OCI-LY3 (cell line): ENCODE measurements around the gene ECT2.
"Not testable (repeated sequence)": the region's sequence is repeated elsewhere in the genome, so short reads cannot be mapped to it uniquely, and the experiment has no call there.

ENCODE experiments used
- H2AFZ ChIP-seq: fragments of 200-600, 300-600 bp; shearing (Covaris generic); 2 replicates; pipeline ENCODE4 v1.6.0; 2014; ENCODE audit warnings: antibody characterized with exemption, low read depth, low read length
- H3K27ac ChIP-seq: fragments of 200-600, 300-600 bp; sonication (generic); 2 replicates; pipeline ENCODE4 v1.5.1; 2014; ENCODE audit warnings: mild to moderate bottlenecking, low read length, moderate library complexity, mixed read lengths
- H3K27me3 ChIP-seq: fragments of 200-600, 300-600 bp; sonication (generic); 2 replicates; pipeline ENCODE4 v1.6.1; 2014; ENCODE audit warnings: low read depth, low read length, mixed read lengths
- H3K36me3 ChIP-seq: fragments of 200-600, 300-600 bp; sonication (generic); replicated peaks from 2 replicates; pipeline ENCODE3; 2014; ENCODE audit warnings: low read depth, low read length, mixed read lengths
- H3K4me1 ChIP-seq: fragments of 300-600, 200-600 bp; sonication (generic); 2 replicates; pipeline ENCODE4 v1.6.1; 2014; ENCODE audit warnings: low read length, mixed read lengths
- H3K4me2 ChIP-seq: fragments of 200-600, 300-600 bp; sonication (generic); 2 replicates; pipeline ENCODE4 v1.6.1; 2014; ENCODE audit warnings: low read length, mixed read lengths
- H3K4me3 ChIP-seq: fragments of 300-600, 200-600 bp; sonication (generic); 2 replicates; pipeline ENCODE4 v1.5.1; 2014; ENCODE audit warnings: antibody characterized with exemption, mild to moderate bottlenecking, low read length, moderate library complexity
- H3K79me2 ChIP-seq: fragments of 300-600, 200-600 bp; shearing (Covaris generic); 2 replicates; pipeline ENCODE4 v1.6.1; 2014; ENCODE audit warnings: mild to moderate bottlenecking, low read length, mixed read lengths
- H3K9ac ChIP-seq: fragments of 300-600, 200-600 bp; shearing (Covaris generic); 2 replicates; pipeline ENCODE4 v1.6.0; 2014; ENCODE audit warnings: mild to moderate bottlenecking, low read length, moderate library complexity
- H3K9me3 ChIP-seq: fragments of 200-600, 300-600 bp; shearing (Covaris generic); 2 replicates; pipeline ENCODE4 v1.6.1; 2014; ENCODE audit warnings: low read length, mixed read lengths; ENCODE audit not compliant: insufficient read depth
- H4K20me1 ChIP-seq: fragments of 200-600, 300-600 bp; sonication (generic); 2 replicates; pipeline ENCODE4 v1.6.1; 2016; ENCODE audit warnings: low read length, mixed read lengths; ENCODE audit not compliant: insufficient read depth
- EZH2phosphoT487 ChIP-seq: fragments of 200-600 bp; shearing (Covaris generic); IDR thresholded peaks from 2 replicates; pipeline ENCODE4 v1.6.1; 2018; ENCODE audit warnings: antibody characterized with exemption, mixed run types, low read depth
- TF ChIP-seq, protein P1 (sequence below): fragments of 200-600, 300-600 bp; sonication (generic); IDR thresholded peaks from 2 replicates; pipeline ENCODE4 v1.5.1; 2014; ENCODE audit warnings: antibody characterized with exemption, low read length, low read depth

ECT2 gene

DNA sequence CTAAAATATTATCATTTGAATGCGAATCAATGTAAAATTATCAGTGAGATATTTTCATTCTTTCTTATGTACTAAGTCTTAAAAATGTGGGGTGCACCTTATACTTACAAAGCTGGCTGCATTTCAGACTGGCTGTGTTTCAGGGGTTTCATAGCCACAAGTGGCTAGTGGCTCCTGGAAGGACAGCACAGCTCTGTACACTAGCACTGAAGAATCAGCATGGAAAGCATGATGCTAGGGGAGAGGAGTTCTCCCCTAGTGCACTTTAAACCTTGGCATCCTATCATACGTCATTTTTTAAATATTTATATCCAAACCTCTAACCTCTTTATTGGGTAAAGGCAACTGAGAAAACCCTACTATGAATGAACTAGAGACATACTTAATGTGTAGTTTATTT is 66.4 kb downstream of the ECT2 start:
- H3K27ac ChIP-seq: no peak overlapping the region
- no peak overlapping the region for H3K4me3 ChIP-seq
- no peak overlapping the region for H3K9ac ChIP-seq
- no peaks in the 10 kb centered on the region for H3K4me1 ChIP-seq
- H3K9me3 ChIP-seq: no peaks in the 10 kb centered on the region
- H3K4me2 ChIP-seq: no peak overlapping the region
- H2AFZ ChIP-seq: no peak overlapping the region
- H3K27me3 ChIP-seq: no peaks in the 10 kb centered on the region
- H3K79me2 ChIP-seq: no peaks in the 10 kb centered on the region
- peaks cover 21% of the 10 kb centered on the region for H3K36me3 ChIP-seq
- H4K20me1 ChIP-seq: no peaks in the 10 kb centered on the region
- TF ChIP-seq EZH2phosphoT487: no peak
- TF ChIP-seq, protein P1, sequence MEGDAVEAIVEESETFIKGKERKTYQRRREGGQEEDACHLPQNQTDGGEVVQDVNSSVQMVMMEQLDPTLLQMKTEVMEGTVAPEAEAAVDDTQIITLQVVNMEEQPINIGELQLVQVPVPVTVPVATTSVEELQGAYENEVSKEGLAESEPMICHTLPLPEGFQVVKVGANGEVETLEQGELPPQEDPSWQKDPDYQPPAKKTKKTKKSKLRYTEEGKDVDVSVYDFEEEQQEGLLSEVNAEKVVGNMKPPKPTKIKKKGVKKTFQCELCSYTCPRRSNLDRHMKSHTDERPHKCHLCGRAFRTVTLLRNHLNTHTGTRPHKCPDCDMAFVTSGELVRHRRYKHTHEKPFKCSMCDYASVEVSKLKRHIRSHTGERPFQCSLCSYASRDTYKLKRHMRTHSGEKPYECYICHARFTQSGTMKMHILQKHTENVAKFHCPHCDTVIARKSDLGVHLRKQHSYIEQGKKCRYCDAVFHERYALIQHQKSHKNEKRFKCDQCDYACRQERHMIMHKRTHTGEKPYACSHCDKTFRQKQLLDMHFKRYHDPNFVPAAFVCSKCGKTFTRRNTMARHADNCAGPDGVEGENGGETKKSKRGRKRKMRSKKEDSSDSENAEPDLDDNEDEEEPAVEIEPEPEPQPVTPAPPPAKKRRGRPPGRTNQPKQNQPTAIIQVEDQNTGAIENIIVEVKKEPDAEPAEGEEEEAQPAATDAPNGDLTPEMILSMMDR: no peak

DNA sequence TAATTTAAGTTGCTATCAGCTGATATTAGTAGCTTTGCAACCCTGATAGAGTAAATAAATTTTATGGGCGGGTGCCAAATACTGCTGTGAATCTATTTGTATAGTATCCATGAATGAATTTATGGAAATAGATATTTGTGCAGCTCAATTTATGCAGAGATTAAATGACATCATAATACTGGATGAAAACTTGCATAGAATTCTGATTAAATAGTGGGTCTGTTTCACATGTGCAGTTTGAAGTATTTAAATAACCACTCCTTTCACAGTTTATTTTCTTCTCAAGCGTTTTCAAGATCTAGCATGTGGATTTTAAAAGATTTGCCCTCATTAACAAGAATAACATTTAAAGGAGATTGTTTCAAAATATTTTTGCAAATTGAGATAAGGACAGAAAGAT is 70.0 kb downstream of the ECT2 start:
- H3K9ac ChIP-seq: no peak overlapping the region
- H3K27ac ChIP-seq: no peak overlapping the region
- H3K27me3 ChIP-seq: no peaks in the 10 kb centered on the region
- no peaks in the 10 kb centered on the region for H3K4me1 ChIP-seq
- no peak overlapping the region for H2AFZ ChIP-seq
- H3K4me2 ChIP-seq: no peak overlapping the region
- no peak overlapping the region for H3K4me3 ChIP-seq
- no peak for TF ChIP-seq EZH2phosphoT487
- TF ChIP-seq, protein P1: no peak
- H3K36me3 ChIP-seq: peaks cover 30% of the 10 kb centered on the region
- no peaks in the 10 kb centered on the region for H3K9me3 ChIP-seq
- H3K79me2 ChIP-seq: no peaks in the 10 kb centered on the region
- H4K20me1 ChIP-seq: no peaks in the 10 kb centered on the region

DNA sequence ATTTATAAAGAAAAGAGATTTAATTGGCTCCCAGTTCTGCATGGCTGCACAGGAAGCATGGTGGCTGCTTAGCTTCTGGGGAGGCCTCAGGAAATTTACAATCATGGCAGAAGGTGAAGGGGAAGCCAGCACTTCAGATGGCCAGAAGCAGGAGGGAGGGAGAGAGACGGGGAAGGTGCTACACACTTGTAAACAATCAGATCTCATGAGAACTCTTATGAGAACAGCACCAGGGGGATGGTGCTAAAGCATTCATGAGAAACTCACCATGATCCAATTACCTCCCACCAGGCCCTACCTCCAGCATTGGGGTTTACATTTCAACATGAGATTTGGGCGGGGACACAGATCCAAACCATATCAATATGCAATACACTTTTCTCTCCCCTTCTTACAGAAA is 73.7 kb downstream of the ECT2 start:
- no peaks in the 10 kb centered on the region for H4K20me1 ChIP-seq
- no peaks in the 10 kb centered on the region for H3K27me3 ChIP-seq
- peaks cover 22% of the 10 kb centered on the region for H3K36me3 ChIP-seq
- no peak overlapping the region for H2AFZ ChIP-seq
- H3K9me3 ChIP-seq: no peaks in the 10 kb centered on the region
- no peaks in the 10 kb centered on the region for H3K79me2 ChIP-seq
- TF ChIP-seq, protein P1: no peak
- TF ChIP-seq EZH2phosphoT487: no peak
- no peak overlapping the region for H3K4me2 ChIP-seq
- H3K27ac ChIP-seq: no peak overlapping the region
- H3K4me3 ChIP-seq: no peak overlapping the region
- H3K9ac ChIP-seq: no peak overlapping the region
- H3K4me1 ChIP-seq: no peaks in the 10 kb centered on the region

DNA sequence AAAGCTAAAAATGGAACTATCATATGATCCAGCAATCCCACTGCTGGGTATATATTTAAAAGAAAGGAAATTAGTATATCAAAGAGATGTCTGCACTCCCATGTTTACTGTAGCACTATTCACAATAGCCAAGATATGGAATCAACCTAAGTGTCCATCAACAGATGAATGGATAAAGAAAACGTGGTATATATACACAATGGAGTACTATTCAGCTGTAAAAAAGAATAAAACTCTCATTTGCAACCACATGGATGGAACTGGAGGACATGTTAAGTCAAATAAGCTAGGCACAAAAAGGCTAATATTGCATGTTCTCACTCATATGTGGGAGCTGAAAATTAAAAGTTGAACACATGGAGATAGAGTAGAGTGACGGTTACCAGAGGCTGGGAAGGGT is 76.7 kb downstream of the ECT2 start:
- H3K4me2 ChIP-seq, H3K9me3 ChIP-seq, H3K79me2 ChIP-seq: not testable (repeated sequence)

DNA sequence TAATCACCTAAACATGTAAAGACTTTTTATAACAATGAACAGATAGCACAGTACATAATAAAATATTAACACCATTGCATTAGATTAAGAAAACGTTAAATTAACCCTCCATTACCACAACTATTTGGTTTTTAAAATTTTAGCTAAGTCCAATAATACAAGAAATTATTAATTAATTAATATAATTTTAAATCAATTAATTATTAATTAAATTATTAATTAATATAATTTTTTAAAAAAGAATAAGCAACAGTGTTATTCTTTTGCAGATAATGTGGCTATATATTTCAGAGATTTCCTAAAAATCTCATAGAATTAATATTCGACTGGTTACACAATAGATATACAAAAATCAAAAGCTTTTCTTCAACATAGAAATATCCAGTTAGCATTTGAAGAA is 82.5 kb downstream of the ECT2 start:
- Histone ChIP-seq H3K4me1 (no peaks in the 10 kb centered on the region), H3K79me2 (no peaks in the 10 kb centered on the region), H2AFZ (no peak overlapping the region), H3K9ac (no peak overlapping the region), H3K27me3 (no peaks in the 10 kb centered on the region), H3K9me3 (no peaks in the 10 kb centered on the region), H3K36me3 (no peaks in the 10 kb centered on the region), H4K20me1 (no peaks in the 10 kb centered on the region), H3K4me3 (no peak overlapping the region), H3K4me2 (no peak overlapping the region), H3K27ac (no peak overlapping the region)
- no peak for TF ChIP-seq EZH2phosphoT487
- TF ChIP-seq, protein P1: no peak

More for the DNA sequence above, 76.7 kb downstream of the ECT2 start:
- not testable (repeated sequence) for H4K20me1 ChIP-seq, H3K9ac ChIP-seq, H3K36me3 ChIP-seq, H3K27ac ChIP-seq, H2AFZ ChIP-seq, H3K4me3 ChIP-seq, H3K27me3 ChIP-seq, H3K4me1 ChIP-seq
